RWPE2 (cell line): ENCODE data around the gene PTPMT1.
A peak's percentile ranks its signal among the peaks of the same experiment; 100 is the strongest.

Experiments
- ATAC-seq: fragments of 200-7000 bp; cut with Tn5 transposase; 3 replicates; pipeline ENCODE4 v1.9.1; 2021; ENCODE audit warnings: low read depth
- DNase-seq: peaks from one replicate; pipeline ENCODE4 v3.0.0-alpha.2; 2020; ENCODE audit warnings: low spot score
- H3K27ac ChIP-seq: fragments of 450-650 bp; 2 replicates; pipeline ENCODE4 v1.5.1; 2017; ENCODE audit warnings: mild to moderate bottlenecking; ENCODE audit not compliant: poor library complexity, severe bottlenecking
- H3K27me3 ChIP-seq: fragments of 250-450 bp; sonication (Bioruptor Pico); 2 replicates; pipeline ENCODE4 v1.5.1; 2021; ENCODE audit warnings: mild to moderate bottlenecking, moderate library complexity; ENCODE audit not compliant: insufficient read depth, poor library complexity, severe bottlenecking
- H3K36me3 ChIP-seq: fragments of 250-450 bp; sonication (Bioruptor Pico); 2 replicates; pipeline ENCODE4 v1.5.1; 2020; ENCODE audit warnings: low read depth, mild to moderate bottlenecking, moderate library complexity
- H3K4me1 ChIP-seq: fragments of 250-450 bp; sonication (Bioruptor Pico); 2 replicates; pipeline ENCODE4 v1.5.1; 2021; ENCODE audit warnings: mild to moderate bottlenecking, moderate library complexity; ENCODE audit not compliant: insufficient read depth, poor library complexity, severe bottlenecking
- H3K4me3 ChIP-seq: fragments of 250-450 bp; sonication (Bioruptor Pico); 2 replicates; pipeline ENCODE4 v1.5.1; 2021; ENCODE audit warnings: mild to moderate bottlenecking, moderate library complexity; ENCODE audit not compliant: severe bottlenecking
- H3K9me3 ChIP-seq: fragments of 250-450 bp; sonication (Bioruptor Pico); 2 replicates; pipeline ENCODE4 v1.5.1; 2021; ENCODE audit warnings: mild to moderate bottlenecking, moderate library complexity; ENCODE audit not compliant: severe bottlenecking
- CTCF ChIP-seq: fragments of 450-650 bp; IDR thresholded peaks from one replicate; pipeline ENCODE4 v1.5.1; 2017; ENCODE audit warnings: mild to moderate bottlenecking, moderate library complexity; ENCODE audit not compliant: poor library complexity, severe bottlenecking

PTPMT1 gene

GRCh38 chr11:47587723-47588326 lies 22.4 kb downstream of the PTPMT1 start:
- no peak overlapping the region for H3K4me3 ChIP-seq
- H3K36me3 ChIP-seq: peaks cover 16% of the 10 kb centered on the region
- no peaks in the 10 kb centered on the region for H3K4me1 ChIP-seq
- ATAC-seq (no peak), DNase-seq (no peak)
- H3K27me3 ChIP-seq: peaks cover 13% of the 10 kb centered on the region
- TF ChIP-seq CTCF: no peak
- H3K9me3 ChIP-seq: no peaks in the 10 kb centered on the region
- no peak overlapping the region for H3K27ac ChIP-seq

DNA sequence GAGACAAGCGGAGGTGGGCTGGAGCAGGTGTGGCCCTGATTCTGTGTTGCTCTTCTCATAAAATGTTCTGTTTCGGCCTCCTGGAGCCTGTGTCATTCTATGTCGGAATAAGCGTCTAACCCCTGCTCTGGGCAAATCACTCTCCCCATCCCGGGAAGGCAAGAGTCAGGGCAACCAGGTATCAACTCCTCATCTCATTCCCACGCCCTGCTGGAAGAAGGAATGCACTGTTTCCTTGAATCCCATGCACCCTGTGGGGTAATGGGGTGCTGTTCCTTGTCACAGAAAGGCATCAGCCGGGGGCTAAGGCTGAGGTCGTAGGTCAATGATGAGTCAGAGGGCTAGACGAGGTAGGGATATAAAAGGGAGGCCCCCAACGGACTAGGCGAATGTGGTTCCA lies 23.7 kb downstream of the PTPMT1 start:
- Histone ChIP-seq H3K9me3 (no peaks in the 10 kb centered on the region), H3K36me3 (peaks cover 3% of the 10 kb centered on the region), H3K27ac (no peak overlapping the region), H3K27me3 (peaks cover 25% of the 10 kb centered on the region), H3K4me1 (no peaks in the 10 kb centered on the region), H3K4me3 (no peak overlapping the region)
- DNase-seq: no peak
- ATAC-seq: no peak
- TF ChIP-seq CTCF: no peak

GRCh38 chr11:47589584-47589976 lies 24.2 kb downstream of the PTPMT1 start:
- no peak overlapping the region for H3K27ac ChIP-seq
- H3K36me3 ChIP-seq: no peaks in the 10 kb centered on the region
- DNase-seq: no peak
- H3K4me3 ChIP-seq: no peak overlapping the region
- no peaks in the 10 kb centered on the region for H3K4me1 ChIP-seq
- peaks cover 29% of the 10 kb centered on the region for H3K27me3 ChIP-seq
- H3K9me3 ChIP-seq: no peaks in the 10 kb centered on the region
- TF ChIP-seq CTCF: no peak
- ATAC-seq: peak; percentile 18; the same call in 1 of the 3 replicates

- Histone ChIP-seq H3K27ac (no peak overlapping the region), H3K27me3 (peaks cover 35% of the 10 kb centered on the region), H3K4me1 (no peaks in the 10 kb centered on the region), H3K36me3 (no peaks in the 10 kb centered on the region), H3K9me3 (no peaks in the 10 kb centered on the region), H3K4me3 (no peak overlapping the region)
- no peak for ATAC-seq
- DNase-seq: no peak
- TF ChIP-seq CTCF: no peak
Observed at GRCh38 chr11:47589977-47590861, 24.8 kb downstream of the PTPMT1 start.

GRCh38 chr11:47591764-47592163 lies 26.4 kb downstream of the PTPMT1 start:
- no peak for ATAC-seq
- no peak for DNase-seq

More at GRCh38 chr11:47591764-47592163, 26.4 kb downstream of the PTPMT1 start:
- Histone ChIP-seq H3K27ac (no peak overlapping the region), H3K27me3 (peaks cover 37% of the 10 kb centered on the region), H3K4me3 (no peak overlapping the region), H3K4me1 (no peaks in the 10 kb centered on the region), H3K36me3 (no peaks in the 10 kb centered on the region), H3K9me3 (no peaks in the 10 kb centered on the region)
- TF ChIP-seq CTCF: no peak
